ENCODE measurements around the gene GCGR.

GRCh38 chr17:81810476-81810875, 6.5 kb downstream of the GCGR start:
- TF ChIP-seq POLR2A (IDR thresholded peaks at IDR 0.05; ENCODE audit: low read length) = no peak
- TF ChIP-seq GATA1 (IDR thresholded peaks at IDR 0.05; ENCODE audit: low read depth, low read length) = no peak
